Mesodermal cell (in vitro differentiated cells): Measurements from ENCODE around the gene CSF1.
"Not testable (repeated sequence)": the region's sequence is repeated elsewhere in the genome, so short reads cannot be mapped to it uniquely, and the experiment has no call there.

Source experiments
- H3K27ac ChIP-seq: 2 replicates; pipeline ENCODE4 v1.7.0; 2013; ENCODE audit warnings: mild to moderate bottlenecking, low read depth, low read length, moderate library complexity; ENCODE audit not compliant: severe bottlenecking
- H3K36me3 ChIP-seq: 2 replicates; pipeline ENCODE4 v1.7.1; 2013; ENCODE audit warnings: mild to moderate bottlenecking, low read length, moderate library complexity; ENCODE audit not compliant: control insufficient read depth, insufficient read depth
- H3K4me1 ChIP-seq: one replicate; pipeline ENCODE4 v1.7.1; 2013; ENCODE audit warnings: mild to moderate bottlenecking, low read length; ENCODE audit not compliant: insufficient read depth, control insufficient read depth, poor library complexity, severe bottlenecking
- H3K4me3 ChIP-seq: 2 replicates; pipeline ENCODE4 v1.7.0; 2013; ENCODE audit warnings: low read length, control low read depth, mild to moderate bottlenecking; ENCODE audit not compliant: insufficient read depth, poor library complexity, severe bottlenecking; ENCODE audit errors: extremely low read depth
- H3K9me3 ChIP-seq: 2 replicates; pipeline ENCODE4 v1.7.1; 2013; ENCODE audit warnings: mild to moderate bottlenecking, low read length, moderate library complexity; ENCODE audit not compliant: control insufficient read depth
- WGBS, 2 experiments: methylation state at CpG; one replicate each; pipeline ENCODE4 v1.1.5; 2013; ENCODE audit warnings: missing lambda C conversion rate in 2 of 2; ENCODE audit not compliant: insufficient coverage in 2 of 2; 5-methylcytosine and 5-hydroxymethylcytosine counted together

Gene CSF1

DNA sequence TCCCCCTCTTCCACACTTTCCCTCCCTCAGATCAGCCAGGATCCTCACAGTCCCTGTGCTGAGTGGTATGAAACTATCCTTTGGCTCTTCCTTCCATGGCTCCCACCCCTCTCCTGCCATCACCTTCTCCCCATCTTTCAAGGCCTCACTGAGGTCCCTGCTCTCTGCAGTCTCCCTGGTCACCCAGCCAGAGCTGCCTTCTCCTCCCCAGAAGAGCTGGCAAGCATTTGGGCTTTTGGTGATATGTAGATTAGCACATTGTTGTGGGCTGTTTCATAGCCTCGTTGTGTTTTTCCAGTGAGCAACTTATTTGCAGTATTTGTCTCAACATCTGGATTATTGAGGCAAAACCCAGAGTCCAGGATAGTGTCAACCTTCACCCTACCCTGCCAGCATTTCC lies 2.2 kb downstream of the CSF1 start:
- WGBS, 2 experiments: 71 to 78% methylated on average over 1 of the region's 1 CpG
- peak overlapping the region; percentile 61 for H3K4me3 ChIP-seq
- peaks cover 22% of the 10 kb centered on the region for H3K4me1 ChIP-seq
- no peaks in the 10 kb centered on the region for H3K9me3 ChIP-seq
- H3K36me3 ChIP-seq: peaks cover 32% of the 10 kb centered on the region
- H3K27ac ChIP-seq: no peak overlapping the region

GRCh38 chr1:109913360-109913879 lies 2.8 kb downstream of the CSF1 start:
- peaks cover 28% of the 10 kb centered on the region for H3K4me1 ChIP-seq
- no peak overlapping the region for H3K27ac ChIP-seq
- H3K4me3 ChIP-seq: no peak overlapping the region
- 75 to 100% methylated on average over 1 of the region's 1 CpG for WGBS, 2 experiments
- H3K9me3 ChIP-seq: no peaks in the 10 kb centered on the region
- H3K36me3 ChIP-seq: peaks cover 37% of the 10 kb centered on the region

- H3K9me3 ChIP-seq: no peaks in the 10 kb centered on the region
- peaks cover 50% of the 10 kb centered on the region for H3K36me3 ChIP-seq
- H3K4me1 ChIP-seq: peaks cover 32% of the 10 kb centered on the region
- 88 to 96% methylated on average over 4 to 5 of the region's 6 CpGs for WGBS, 2 experiments
- H3K27ac ChIP-seq: no peak overlapping the region
- no peak overlapping the region for H3K4me3 ChIP-seq
These were observed 4.1 kb downstream of the CSF1 start for GRCh38 chr1:109914587-109915240.

GRCh38 chr1:109917051-109917767 lies 6.6 kb downstream of the CSF1 start:
- Histone ChIP-seq H3K9me3 (no peaks in the 10 kb centered on the region), H3K4me3 (no peak overlapping the region), H3K4me1 (peaks cover 24% of the 10 kb centered on the region), H3K36me3 (peaks cover 73% of the 10 kb centered on the region), H3K27ac (no peak overlapping the region)
- 83 to 93% methylated on average over 4 to 5 of the region's 9 CpGs for WGBS, 2 experiments

GRCh38 chr1:109917768-109918606 lies 7.3 kb downstream of the CSF1 start:
- no peak overlapping the region for H3K4me3 ChIP-seq
- peaks cover 17% of the 10 kb centered on the region for H3K4me1 ChIP-seq
- H3K27ac ChIP-seq: peak overlapping the region; percentile 23
- peaks cover 81% of the 10 kb centered on the region for H3K36me3 ChIP-seq
- WGBS, 2 experiments: 95% methylated on average over 4 to 5 of the region's 6 CpGs
- no peaks in the 10 kb centered on the region for H3K9me3 ChIP-seq

GRCh38 chr1:109918671-109919070 lies 8.0 kb downstream of the CSF1 start:
- Histone ChIP-seq H3K4me1 (peaks cover 17% of the 10 kb centered on the region), H3K4me3 (no peak overlapping the region), H3K9me3 (no peaks in the 10 kb centered on the region), H3K36me3 (peaks cover 88% of the 10 kb centered on the region), H3K27ac (no peak overlapping the region)
- WGBS, 2 experiments: 89 to 97% methylated on average over 4 to 7 of the region's 7 CpGs

GRCh38 chr1:109919303-109919702 lies 8.7 kb downstream of the CSF1 start:
- Histone ChIP-seq H3K4me1 (peaks cover 13% of the 10 kb centered on the region), H3K9me3 (no peaks in the 10 kb centered on the region), H3K27ac (no peak overlapping the region), H3K36me3 (peaks cover 94% of the 10 kb centered on the region), H3K4me3 (no peak overlapping the region)
- 96 to 100% methylated on average over 5 to 6 of the region's 6 CpGs for WGBS, 2 experiments

- H3K4me3 ChIP-seq, H3K9me3 ChIP-seq, H3K27ac ChIP-seq: not testable (repeated sequence)
- H3K4me1 ChIP-seq: peaks cover 13% of the 10 kb centered on the region
- 96% methylated on average over 10 of the region's 10 CpGs for WGBS, 2 experiments
- H3K36me3 ChIP-seq: peaks cover 98% of the 10 kb centered on the region
These were observed 9.7 kb downstream of the CSF1 start for GRCh38 chr1:109920391-109920790.

GRCh38 chr1:109922326-109922725 lies 11.7 kb downstream of the CSF1 start:
- WGBS, 2 experiments: 84 to 98% methylated on average over 7 to 8 of the region's 8 CpGs
- Histone ChIP-seq H3K4me1 (peaks cover 13% of the 10 kb centered on the region), H3K27ac (no peak overlapping the region), H3K9me3 (no peaks in the 10 kb centered on the region), H3K36me3 (peaks cover 98% of the 10 kb centered on the region), H3K4me3 (no peak overlapping the region)

DNA sequence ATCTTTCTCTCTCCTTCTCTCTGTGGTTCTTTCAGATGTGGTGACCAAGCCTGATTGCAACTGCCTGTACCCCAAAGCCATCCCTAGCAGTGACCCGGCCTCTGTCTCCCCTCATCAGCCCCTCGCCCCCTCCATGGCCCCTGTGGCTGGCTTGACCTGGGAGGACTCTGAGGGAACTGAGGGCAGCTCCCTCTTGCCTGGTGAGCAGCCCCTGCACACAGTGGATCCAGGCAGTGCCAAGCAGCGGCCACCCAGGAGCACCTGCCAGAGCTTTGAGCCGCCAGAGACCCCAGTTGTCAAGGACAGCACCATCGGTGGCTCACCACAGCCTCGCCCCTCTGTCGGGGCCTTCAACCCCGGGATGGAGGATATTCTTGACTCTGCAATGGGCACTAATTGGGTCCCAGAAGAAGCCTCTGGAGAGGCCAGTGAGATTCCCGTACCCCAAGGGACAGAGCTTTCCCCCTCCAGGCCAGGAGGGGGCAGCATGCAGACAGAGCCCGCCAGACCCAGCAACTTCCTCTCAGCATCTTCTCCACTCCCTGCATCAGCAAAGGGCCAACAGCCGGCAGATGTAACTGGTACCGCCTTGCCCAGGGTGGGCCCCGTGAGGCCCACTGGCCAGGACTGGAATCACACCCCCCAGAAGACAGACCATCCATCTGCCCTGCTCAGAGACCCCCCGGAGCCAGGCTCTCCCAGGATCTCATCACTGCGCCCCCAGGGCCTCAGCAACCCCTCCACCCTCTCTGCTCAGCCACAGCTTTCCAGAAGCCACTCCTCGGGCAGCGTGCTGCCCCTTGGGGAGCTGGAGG lies 12.7 kb downstream of the CSF1 start:
- 73 to 91% methylated on average over 8 to 12 of the region's 17 CpGs for WGBS, 2 experiments
- Histone ChIP-seq H3K4me3 (no peak overlapping the region), H3K4me1 (peaks cover 11% of the 10 kb centered on the region), H3K9me3 (no peaks in the 10 kb centered on the region), H3K27ac (no peak overlapping the region), H3K36me3 (peaks cover 96% of the 10 kb centered on the region)
